Fibroblast of pulmonary artery (primary cell): Measurements from ENCODE around the gene TMEM253.
A peak's percentile ranks its signal among the peaks of the same experiment; 100 is the strongest.

Source experiments
- DNase-seq: peaks from one replicate; pipeline ENCODE4 v3.0.0-alpha.2; 2010; ENCODE audit warnings: low read depth
- H3K4me3 ChIP-seq: replicated peaks from 2 replicates; pipeline ENCODE4 v1.5.1; 2011; ENCODE audit warnings: low read depth, mild to moderate bottlenecking, control low read depth, low read length, moderate library complexity
- TF ChIP-seq, protein P1 (sequence below): IDR thresholded peaks from 2 replicates; pipeline ENCODE4 v1.5.1; 2011; ENCODE audit warnings: mild to moderate bottlenecking, control low read depth, low read length, inconsistent platforms; ENCODE audit errors: missing control alignments

TMEM253 gene

DNA sequence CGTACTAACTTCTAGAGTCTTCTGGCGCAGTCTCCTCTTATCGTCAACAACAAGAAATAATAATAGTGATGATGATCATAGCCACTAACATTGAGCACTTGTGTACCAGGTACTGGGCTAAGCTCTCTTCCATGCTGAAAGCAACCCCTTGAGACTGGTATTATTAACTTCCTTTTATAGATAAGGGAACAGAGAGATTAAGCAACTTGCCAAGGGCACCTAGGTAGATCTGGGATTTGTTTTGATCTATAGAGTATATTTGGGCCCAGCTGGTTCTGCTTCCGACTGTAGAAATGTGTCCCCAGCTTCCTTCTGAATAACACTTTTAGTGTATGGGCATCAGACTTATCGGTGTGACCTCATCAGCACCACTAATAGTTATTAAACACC lies 1.3 kb upstream of the TMEM253 start:
- no peak overlapping the region for H3K4me3 ChIP-seq
- no peak for DNase-seq
- TF ChIP-seq, protein P1, sequence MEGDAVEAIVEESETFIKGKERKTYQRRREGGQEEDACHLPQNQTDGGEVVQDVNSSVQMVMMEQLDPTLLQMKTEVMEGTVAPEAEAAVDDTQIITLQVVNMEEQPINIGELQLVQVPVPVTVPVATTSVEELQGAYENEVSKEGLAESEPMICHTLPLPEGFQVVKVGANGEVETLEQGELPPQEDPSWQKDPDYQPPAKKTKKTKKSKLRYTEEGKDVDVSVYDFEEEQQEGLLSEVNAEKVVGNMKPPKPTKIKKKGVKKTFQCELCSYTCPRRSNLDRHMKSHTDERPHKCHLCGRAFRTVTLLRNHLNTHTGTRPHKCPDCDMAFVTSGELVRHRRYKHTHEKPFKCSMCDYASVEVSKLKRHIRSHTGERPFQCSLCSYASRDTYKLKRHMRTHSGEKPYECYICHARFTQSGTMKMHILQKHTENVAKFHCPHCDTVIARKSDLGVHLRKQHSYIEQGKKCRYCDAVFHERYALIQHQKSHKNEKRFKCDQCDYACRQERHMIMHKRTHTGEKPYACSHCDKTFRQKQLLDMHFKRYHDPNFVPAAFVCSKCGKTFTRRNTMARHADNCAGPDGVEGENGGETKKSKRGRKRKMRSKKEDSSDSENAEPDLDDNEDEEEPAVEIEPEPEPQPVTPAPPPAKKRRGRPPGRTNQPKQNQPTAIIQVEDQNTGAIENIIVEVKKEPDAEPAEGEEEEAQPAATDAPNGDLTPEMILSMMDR, result no peak

DNA sequence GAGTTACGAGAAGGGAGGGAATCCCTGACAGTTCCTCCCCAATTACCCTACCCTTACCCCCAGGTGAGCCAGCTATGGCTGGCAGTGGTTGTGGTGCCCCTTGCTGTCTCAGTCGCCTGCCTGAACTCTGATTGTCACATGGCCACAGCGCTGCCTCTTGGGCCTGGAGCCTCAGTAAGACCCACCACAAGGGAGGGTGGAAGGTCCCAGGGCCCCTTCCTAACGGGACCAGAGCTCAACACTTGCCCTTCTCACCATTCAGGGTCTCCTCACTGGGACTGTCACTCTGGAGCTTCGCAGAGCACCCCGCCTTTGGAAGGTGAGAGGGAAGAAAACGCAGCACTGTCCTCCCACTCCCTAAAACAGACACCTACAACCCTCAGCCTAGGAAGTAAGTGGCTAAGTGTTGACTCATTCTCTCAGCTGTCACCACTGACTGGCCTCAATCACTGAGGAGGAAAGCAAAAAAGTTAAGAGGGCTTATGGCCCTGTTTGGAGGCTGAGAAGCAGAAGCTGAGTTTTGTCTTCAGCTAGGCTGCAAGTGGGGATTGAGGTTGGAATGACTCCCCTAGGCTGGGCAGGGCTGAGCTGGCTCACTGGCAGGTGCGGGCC lies 1.0 kb downstream of the TMEM253 start:
- no peak for DNase-seq
- H3K4me3 ChIP-seq, result no peak overlapping the region

DNA sequence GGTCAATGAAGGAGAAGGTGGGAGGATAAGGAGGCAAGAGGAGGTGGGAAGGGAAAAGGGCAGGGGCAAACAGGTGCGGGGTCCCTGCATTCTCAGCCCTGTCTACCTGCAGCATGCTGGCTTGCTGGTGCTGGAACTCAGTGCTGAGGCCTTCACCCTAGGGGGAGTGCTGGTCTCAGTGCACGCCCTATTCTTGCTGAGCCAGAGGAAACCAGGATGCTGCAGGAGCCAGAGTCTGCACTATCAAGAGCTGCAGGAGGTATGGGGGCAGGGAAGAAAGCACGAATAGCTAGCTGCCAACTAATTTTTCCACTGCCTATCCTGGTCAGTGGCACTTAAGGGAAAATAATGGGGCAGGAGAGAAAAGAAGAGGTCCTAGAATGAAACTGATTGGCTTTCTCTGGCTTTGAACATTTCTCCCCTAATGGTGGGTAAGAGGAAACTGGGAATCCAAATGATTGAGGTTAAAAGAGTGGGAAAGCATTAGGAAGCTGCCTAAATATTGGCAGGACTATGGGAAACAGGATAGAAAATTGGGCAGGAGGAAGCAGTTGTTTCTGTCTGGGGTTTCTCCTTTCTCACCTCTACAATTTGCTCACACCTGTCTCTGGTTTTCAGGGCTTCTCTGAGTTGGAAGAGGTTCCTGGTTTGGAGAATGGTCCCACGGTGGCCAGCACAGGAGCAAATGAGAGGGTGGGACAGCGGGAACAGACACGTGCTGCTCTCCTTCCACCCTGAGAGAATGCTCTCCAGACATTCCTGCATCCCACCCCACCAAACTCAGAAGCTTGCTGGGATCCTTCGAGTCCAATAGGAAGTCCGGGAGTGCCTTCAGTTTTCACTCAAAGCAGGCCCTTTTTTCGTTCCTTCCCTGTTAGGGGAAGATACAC lies 1.9 kb downstream of the TMEM253 start:
- TF ChIP-seq, protein P1, result no peak
- DNase-seq, result no peak

More for the DNA sequence above, 1.0 kb downstream of the TMEM253 start:
- TF ChIP-seq, protein P1, result no peak

DNA sequence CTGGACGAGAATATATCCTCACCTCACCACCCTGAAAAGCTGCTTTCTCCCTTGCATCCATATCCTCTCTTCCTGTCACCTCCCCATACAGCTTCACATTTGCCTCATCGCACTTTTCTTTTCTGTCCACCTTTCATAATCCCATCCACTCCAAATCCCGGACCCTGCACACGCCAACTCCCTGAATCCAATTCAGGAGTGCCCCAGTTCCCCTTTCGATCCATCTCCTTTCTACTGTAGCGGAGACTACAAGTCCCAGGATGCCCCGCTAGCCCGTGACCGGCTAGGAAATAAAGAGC lies 2.5 kb downstream of the TMEM253 start:
- TF ChIP-seq, protein P1, result no peak
- peak overlapping the region; percentile 76 for H3K4me3 ChIP-seq

More for the DNA sequence above, 1.9 kb downstream of the TMEM253 start:
- H3K4me3 ChIP-seq, result peak overlapping the region; percentile 76

DNA sequence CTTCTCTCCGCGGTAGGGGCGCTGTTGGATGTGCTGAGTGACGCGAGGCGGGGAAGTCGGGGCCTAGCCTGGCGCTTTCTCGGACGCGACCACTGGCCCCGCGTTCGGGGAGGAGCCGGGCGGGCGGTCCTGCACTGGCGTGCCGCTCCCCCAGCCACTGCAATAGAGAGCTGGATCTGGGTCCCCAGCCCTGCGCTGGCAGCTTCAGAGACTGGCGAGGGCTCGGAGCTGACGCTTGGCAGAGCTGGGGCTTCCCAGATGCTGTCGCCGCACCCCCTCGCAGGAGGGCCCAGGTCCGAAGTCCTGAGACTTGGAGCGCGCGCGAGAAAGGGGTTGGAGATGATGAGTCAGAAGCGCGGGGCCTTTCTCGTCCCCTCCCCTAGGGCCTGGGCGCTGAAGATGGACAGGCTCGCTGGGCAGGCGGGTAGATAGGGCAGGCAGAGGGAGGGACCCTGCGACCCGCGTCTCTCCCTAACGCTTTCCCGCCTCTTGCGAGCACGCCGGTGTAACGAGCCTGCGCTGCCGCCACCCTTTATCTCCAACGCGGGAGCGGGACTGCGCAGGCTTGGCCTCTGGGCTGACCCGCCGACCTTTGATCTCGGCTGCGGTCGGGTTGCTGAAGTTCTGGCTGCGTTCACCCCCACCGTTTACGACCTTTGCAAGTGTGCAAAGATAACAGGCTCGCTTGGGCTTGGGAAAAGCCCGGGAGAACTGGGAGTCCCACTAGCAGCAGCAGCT lies 3.0 kb downstream of the TMEM253 start:
- peak; percentile 96 for DNase-seq
- H3K4me3 ChIP-seq, result peak overlapping the region; percentile 76
- TF ChIP-seq, protein P1, result peak; percentile 74

More for the DNA sequence above, 2.5 kb downstream of the TMEM253 start:
- DNase-seq, result no peak

DNA sequence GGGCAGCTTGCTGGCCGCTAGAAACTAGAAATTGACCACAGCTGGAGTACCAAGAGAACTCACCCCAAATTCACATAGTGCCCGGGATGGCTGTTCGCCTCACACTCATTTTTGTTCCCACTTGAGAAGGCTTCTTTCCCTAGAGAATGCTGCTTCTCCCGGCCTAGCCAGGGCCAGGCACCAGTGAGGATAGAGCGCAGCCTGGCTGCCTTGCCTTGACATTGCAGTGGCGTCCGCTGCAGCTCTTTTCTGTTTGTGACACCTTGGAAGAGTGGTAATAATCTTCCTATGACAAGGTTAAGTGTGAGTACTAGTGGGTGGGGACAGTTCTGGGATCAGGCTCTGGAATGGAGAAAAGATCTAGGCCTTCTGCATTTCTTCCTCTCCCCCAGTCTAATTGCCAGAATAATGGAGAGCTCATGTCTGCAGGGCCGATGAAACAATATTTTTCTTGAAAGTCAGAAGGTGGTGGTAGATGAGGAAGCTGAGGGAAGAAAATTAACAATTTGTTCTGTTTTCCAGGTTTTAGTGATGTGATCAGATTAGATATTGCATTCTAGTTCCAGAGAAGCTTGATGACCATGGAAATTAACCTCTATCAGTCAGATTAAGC lies 3.7 kb downstream of the TMEM253 start:
- peak overlapping the region; percentile 76 for H3K4me3 ChIP-seq
- DNase-seq, result peak; percentile 85
- TF ChIP-seq, protein P1, result peak; percentile 99
